GM21381 (cell line): ENCODE measurements around the gene PLCG1.
"Not testable (repeated sequence)": the region's sequence is repeated elsewhere in the genome, so short reads cannot be mapped to it uniquely, and the experiment has no call there.

Experiments used
- ATAC-seq: cut with Tn5 transposase; IDR thresholded peaks from one replicate; pipeline ENCODE4 v1.9.1; 2021; ENCODE audit warnings: mild to moderate bottlenecking, moderate library complexity; ENCODE audit not compliant: unreplicated experiment

The PLCG1 gene

GRCh38 chr20:41123631-41124030, 13.7 kb upstream of the PLCG1 start:
- ATAC-seq = no peak

- no peak for ATAC-seq
Observed at GRCh38 chr20:41124451-41125094, 12.8 kb upstream of the PLCG1 start.

- ATAC-seq = no peak
Observed at GRCh38 chr20:41125530-41126457, 11.5 kb upstream of the PLCG1 start.

- ATAC-seq = no peak
Observed at GRCh38 chr20:41126719-41127118, 10.6 kb upstream of the PLCG1 start.

- ATAC-seq = not testable (repeated sequence)
Observed at GRCh38 chr20:41128317-41128716, 9.0 kb upstream of the PLCG1 start.

- no peak for ATAC-seq
Observed at GRCh38 chr20:41131594-41132387, 5.6 kb upstream of the PLCG1 start.

GRCh38 chr20:41132388-41132775, 5.0 kb upstream of the PLCG1 start:
- ATAC-seq = not testable (repeated sequence)

GRCh38 chr20:41133709-41134361, 3.5 kb upstream of the PLCG1 start:
- no peak for ATAC-seq

GRCh38 chr20:41134362-41135186, 2.8 kb upstream of the PLCG1 start:
- no peak for ATAC-seq

GRCh38 chr20:41135187-41135887, 2.0 kb upstream of the PLCG1 start:
- ATAC-seq = no peak

- no peak for ATAC-seq
Observed at GRCh38 chr20:41135888-41136679, 1.3 kb upstream of the PLCG1 start.

- ATAC-seq = no peak
Observed at GRCh38 chr20:41137614-41138474, 501 bp downstream of the PLCG1 start.

GRCh38 chr20:41138475-41139226, 1.3 kb downstream of the PLCG1 start:
- ATAC-seq = no peak

GRCh38 chr20:41139227-41140093, 2.1 kb downstream of the PLCG1 start:
- ATAC-seq = no peak

GRCh38 chr20:41140226-41141133, 3.1 kb downstream of the PLCG1 start:
- ATAC-seq = no peak
